ENCODE results near the gene EPHA3.

Gene EPHA3

DNA sequence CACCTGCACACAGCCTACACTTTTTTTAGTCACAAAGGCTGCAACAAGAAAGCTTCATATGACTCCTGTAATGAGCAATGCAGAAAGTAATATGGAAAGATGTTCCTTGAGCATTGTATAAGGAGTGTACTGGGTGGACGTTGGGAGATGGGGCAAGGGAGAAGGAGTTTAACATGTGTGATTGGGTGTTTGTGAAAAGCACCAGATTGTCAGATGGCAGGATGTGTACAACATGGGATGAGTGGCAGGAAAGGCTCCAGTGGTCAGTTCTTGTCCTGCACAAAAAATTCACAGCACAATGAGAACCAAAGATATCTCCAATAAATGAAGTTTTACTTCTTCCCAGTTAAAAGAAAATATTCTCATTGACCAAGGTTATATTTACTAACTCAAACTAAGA is 255.1 kb downstream of the EPHA3 start:
- no peak for DNase-seq (ENCODE audit: low read depth)

DNA sequence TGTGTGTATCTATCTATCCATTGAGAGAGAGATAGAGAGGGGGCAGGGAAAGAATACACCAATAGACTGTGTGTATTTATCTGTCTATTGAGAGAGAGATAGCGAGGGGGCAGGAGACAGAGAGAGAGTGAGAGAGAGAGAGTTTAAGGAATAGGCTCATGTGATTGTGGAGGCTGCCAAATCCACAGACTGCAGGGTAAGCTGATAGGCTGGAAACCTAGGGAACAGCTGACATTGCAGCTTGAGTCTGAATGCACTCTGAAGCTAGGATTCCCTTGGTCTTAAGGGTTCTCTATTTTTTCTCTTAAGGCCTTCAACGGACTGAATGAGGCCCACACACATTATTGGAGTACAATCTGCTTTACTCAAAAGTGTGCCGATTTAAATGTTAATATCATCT is 255.8 kb downstream of the EPHA3 start:
- no peak for DNase-seq (ENCODE audit: low read depth)

DNA sequence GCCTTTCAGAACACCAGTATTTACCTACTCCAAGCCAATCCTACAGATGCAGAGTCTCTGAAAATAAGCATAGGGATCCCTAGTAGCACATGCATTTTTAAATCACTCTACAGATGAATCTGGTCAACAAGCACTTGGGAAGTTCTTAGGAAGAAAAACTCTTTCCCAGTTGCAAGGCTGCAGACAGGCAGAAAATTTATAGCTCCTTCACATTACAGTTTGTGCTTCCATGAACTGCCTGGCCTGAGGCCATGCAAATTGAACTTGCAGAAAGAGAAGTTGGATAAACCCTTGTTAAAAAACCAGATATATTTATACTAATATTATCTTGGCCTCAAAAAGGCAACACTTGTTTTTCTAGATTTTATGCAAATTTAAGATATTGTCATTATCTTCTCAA is 256.9 kb downstream of the EPHA3 start:
- no peak for DNase-seq (ENCODE audit: low read depth)

GRCh38 chr3:89367166-89367565 is 259.7 kb downstream of the EPHA3 start:
- no peak for DNase-seq (ENCODE audit: low read depth)

DNA sequence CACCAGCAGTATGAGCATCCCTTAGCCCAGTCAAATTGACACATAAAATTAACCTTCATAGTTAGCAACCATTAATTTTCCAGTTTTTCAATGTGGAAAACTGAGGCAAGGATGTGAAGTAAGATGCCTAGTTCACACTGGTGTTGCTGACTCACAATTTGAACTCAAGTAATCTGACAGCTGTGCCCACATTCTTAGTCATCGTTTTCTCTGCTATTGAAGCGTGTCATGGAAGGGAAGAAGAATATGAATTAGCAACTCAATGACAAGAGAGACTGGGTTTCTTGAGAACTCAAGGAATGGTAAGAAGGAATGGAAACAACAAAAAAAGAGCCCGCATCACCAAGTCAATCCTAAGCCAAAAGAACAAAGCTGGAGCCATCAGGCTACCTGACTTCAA is 261.4 kb downstream of the EPHA3 start:
- DNase-seq (ENCODE audit: low read depth): no peak

GRCh38 chr3:89372456-89372855 is 265.0 kb downstream of the EPHA3 start:
- DNase-seq (ENCODE audit: low read depth): no peak

GRCh38 chr3:89373434-89373833 is 266.0 kb downstream of the EPHA3 start:
- no peak for DNase-seq (ENCODE audit: low read depth)

DNA sequence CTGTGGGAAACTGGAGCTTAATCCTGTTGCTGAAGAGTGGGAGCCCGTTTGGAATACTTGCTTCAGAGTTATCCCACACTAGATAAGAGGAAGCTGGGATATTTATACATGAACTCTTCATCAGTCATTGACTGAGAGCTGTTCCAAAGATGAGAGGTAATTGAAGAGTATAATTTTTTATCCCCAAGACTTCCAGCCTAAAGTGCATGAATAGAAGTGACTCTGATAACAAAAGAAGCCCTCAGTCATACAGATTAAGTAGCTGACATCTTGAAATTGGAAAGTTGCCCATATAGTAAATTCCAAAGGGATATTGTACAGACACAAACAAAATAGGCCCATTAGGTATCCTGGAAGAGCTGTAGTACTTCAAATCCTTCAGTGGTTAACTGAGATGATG is 268.0 kb downstream of the EPHA3 start:
- no peak for DNase-seq (ENCODE audit: low read depth)

GRCh38 chr3:89380016-89380415 is 272.6 kb downstream of the EPHA3 start:
- no peak for DNase-seq (ENCODE audit: low read depth)

DNA sequence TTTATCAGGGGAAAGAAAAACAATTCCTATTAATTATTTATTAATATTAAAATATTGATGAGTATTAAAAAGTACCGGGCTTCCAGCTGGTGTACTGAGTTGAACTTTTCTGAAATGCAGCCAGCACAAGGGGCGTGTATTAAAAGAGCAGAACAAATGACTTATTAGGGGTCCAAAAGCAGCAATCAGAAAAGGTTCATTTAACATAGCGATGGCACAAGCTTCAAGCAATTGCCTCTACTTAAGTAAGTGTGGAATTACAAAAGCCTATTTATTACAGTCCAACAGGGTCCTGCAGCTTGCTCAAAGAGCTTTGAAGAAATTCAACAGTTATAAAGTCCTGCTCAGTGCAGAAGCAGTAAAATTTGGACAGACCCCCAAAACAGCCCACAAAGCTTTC is 285.6 kb downstream of the EPHA3 start:
- no peak for DNase-seq (ENCODE audit: low read depth)

DNA sequence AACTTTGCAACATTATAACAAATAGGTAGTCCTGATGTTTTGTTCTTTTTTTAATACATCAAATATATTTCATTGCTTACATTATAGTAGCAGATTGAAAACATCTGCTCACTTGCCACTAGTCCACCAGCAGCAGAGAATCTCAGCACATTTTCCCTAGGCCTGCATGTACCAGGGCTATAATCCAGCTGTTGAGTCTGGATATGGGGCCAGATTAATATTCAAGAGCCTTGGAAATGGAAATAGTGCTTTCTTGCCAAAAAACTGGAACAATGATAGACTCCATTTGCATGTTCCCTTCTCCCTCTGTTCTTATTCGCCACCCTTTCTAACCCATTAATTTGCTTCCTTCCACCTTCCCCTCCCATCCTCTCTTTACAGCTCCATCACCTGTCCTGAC is 288.0 kb downstream of the EPHA3 start:
- no peak for DNase-seq (ENCODE audit: low read depth)

DNA sequence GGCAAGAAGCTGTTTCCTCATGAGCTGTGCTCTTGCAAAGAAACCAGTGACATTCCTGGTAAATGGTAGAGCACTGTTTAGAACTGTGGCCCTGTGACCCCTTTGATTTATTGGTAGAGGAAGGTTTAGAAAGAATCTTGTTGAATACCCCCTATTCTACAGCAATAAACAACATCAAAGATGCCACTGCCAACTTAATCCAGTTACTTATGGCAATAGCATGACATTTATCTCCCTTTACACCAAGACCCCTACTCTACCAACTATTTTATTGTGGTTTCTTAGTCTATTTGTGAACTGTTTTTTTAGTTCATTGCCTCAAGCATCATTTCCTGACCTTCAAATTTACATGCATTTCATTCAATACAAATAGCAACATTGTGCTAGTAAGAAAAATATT is 288.6 kb downstream of the EPHA3 start:
- DNase-seq (ENCODE audit: low read depth): no peak

GRCh38 chr3:89402051-89402450 is 294.6 kb downstream of the EPHA3 start:
- no peak for DNase-seq (ENCODE audit: low read depth)

DNA sequence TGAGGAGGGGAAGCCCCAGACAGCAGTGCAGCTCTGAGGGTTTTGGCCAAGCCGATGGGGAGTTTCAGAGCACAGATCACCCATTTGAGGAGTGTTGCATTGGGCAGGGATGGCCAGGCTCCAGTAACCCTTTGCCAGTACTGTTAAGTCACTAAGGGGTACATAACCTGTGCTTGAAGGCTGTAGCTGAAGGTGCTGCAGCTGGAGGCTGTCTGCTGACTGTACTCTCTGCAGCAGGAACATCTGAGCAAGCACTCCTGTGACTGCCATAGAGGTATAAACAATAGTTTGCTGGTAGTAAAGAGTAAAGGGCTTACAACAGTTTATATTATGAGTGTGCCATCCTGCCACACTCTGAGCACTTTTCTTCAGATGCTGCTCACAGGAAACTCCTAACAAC is 297.8 kb downstream of the EPHA3 start:
- no peak for DNase-seq (ENCODE audit: low read depth)

DNA sequence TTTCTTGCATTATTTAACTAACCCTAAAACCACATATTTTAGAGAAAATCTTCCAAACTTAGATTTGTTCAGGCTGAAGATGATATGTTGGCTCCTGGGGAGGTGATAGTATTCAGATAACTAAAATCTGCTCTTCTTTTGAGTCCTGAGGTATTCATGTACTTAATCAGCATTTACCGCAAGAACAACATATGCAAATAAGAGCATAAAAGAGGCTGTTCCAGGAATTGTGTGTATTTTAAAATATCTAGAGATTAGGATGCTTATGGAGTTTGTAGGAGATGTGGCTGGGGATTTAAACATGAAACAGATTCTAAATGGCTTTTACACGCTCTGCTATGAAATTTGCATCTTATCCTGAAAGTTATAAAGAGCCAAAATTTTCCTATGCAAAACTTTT is 298.2 kb downstream of the EPHA3 start:
- no peak for DNase-seq (ENCODE audit: low read depth)

DNA sequence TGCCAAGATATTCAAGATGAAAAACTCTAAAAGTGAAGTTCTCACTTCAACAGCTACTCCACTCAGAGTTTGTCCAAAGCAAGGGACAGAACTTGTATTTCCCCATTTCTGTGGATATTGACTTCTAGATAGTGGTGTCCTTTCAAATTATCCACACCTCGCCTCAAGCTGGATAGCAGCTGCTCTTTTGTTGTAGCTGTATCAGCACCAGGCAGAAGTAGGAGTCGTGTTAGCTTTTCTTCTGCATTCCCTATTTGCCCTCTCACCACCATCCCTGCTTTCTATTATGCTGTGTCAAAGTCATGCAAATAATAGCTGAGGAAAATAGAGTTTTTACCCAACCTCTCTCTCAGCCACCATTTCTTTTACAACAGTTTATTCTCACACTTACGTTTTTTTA is 303.8 kb downstream of the EPHA3 start:
- no peak for DNase-seq (ENCODE audit: low read depth)

GRCh38 chr3:89414270-89414669 is 306.8 kb downstream of the EPHA3 start:
- no peak for DNase-seq (ENCODE audit: low read depth)

DNA sequence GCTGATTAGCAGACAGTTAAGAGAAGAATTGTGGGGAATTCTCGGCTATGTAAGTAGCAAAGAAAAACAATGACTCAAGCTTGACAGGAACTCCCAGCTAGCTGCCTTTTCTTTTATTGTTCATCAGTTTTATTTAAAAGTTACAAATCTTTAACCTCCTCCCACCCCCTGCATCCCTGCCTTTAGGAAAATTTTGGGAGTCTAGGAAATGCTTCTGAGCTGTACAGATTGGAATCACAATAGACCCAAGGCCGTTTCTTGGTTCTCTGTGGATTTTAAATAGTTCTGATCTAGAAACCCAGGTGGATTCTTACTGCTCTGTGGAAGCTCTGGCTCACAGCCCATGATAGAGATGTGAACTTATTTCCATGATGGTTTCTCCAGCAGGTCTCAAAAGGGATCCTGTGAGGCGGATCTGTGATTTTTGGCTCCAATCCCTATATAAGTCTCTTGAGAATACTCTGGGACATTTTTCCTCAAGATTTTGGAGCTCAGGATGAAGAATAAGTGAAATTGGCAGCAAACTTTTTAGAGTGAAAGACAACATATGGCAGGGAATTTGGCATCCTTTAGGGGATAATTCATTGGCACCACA is 312.3 kb downstream of the EPHA3 start:
- no peak for DNase-seq (ENCODE audit: low read depth)

GRCh38 chr3:89426060-89426459 is 318.6 kb downstream of the EPHA3 start:
- no peak for DNase-seq (ENCODE audit: low read depth)

DNA sequence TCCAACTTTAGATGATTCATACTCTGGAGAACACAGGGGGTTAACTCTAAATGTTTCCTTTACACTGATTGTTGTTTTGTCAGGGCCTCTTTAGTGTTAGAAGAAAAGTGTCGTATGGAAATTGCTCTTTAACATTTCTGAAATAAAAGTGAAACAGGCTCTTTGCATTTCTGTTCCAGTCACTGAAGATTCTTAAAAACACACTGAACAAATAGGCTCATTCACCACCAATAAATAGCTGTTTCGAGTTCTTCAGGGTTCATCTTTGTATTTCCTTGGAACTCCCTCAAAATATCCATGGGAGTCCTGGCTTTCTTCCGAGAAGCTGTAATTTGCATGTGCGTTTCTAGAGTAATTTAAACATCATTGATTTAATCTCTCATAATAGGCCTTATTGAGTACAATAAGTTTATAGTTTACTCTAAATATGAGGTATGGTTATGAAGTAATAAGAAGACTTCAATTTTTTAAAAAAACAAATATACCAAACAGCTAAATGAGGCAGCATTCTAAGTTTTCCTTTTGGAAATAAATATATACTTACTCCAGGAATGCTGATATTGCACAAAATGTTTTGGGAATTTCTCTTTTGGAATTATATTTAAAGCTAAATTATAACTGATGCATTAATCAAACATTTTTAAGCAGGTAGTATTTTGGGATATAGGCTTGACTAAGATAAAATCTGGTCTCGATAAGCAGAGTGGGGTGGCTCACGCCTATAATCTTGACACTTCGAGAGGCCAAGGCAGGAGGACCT is 327.4 kb downstream of the EPHA3 start:
- DNase-seq (ENCODE audit: low read depth): no peak

DNA sequence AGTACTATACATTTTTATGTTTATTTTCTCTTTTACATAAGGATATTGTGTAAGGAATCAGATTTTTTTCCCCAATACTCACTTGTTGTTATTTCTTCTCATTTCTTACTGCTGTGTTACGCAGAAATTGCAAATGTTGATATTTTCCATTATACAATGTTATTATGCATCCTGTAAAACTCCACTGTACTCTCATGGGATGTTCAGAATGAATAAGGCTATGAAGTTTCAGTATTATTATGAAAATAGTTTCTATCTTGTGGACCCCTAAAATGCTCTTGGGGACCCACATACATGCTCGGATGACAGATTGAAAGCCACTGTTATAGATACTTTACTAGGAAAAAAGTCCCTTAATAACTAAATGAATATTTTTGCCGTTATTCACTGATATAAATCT is 329.4 kb downstream of the EPHA3 start:
- no peak for DNase-seq (ENCODE audit: low read depth)

DNA sequence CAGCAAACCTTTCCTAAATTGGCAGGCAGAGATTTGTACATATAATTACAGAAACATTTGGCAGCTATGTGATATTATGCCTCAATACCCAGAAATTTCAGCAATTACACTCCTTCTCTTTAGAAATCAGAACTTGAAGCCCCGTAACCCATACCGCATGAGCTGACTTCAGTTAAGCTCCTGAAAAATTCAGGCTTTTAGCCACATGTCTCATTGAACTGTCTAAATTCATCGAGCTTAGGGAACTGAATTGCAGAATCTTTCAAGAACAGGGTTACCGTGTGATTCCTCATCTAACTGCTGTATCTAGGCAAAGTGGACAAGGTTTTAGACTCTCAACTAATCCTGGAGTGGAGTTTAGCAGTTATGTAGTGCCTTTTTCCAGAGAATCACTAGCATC is 333.0 kb downstream of the EPHA3 start:
- no peak for DNase-seq (ENCODE audit: low read depth)

GRCh38 chr3:89441141-89441540 is 333.7 kb downstream of the EPHA3 start:
- no peak for DNase-seq (ENCODE audit: low read depth)

- DNase-seq (ENCODE audit: low read depth): no peak
Observed at GRCh38 chr3:89446593-89446992, 339.2 kb downstream of the EPHA3 start.

Data from GM04503 (cell line).